OCI-LY1 (cell line): ENCODE data around the gene PTPRJ.

Experiments
- H2AFZ ChIP-seq: fragments of 200-600 bp; sonication (generic), shearing (Covaris generic); 2 replicates; pipeline ENCODE4 v1.6.0; 2014; ENCODE audit warnings: antibody characterized with exemption, mild to moderate bottlenecking, low read length
- H3F3A ChIP-seq: fragments of 200-600 bp; sonication (generic), shearing (Covaris generic); 2 replicates; pipeline ENCODE4 v1.6.0; 2014; ENCODE audit warnings: mild to moderate bottlenecking, antibody characterized with exemption, low read length, moderate library complexity; ENCODE audit not compliant: insufficient read depth
- H3K27ac ChIP-seq: fragments of 200-600 bp; sonication (generic); 2 replicates; pipeline ENCODE4 v1.5.1; 2014; ENCODE audit warnings: low read length, mixed run types, mild to moderate bottlenecking, low read depth; ENCODE audit not compliant: poor library complexity, severe bottlenecking
- H3K27me3 ChIP-seq: fragments of 200-600 bp; sonication (generic); 2 replicates; pipeline ENCODE4 v1.6.0; 2014; ENCODE audit warnings: antibody characterized with exemption, mild to moderate bottlenecking, low read length, moderate library complexity; ENCODE audit not compliant: insufficient read depth
- H3K36me3 ChIP-seq: fragments of 200-600 bp; sonication (generic); 2 replicates; pipeline ENCODE4 v1.6.1; 2014; ENCODE audit warnings: mild to moderate bottlenecking, antibody characterized with exemption, low read length, moderate library complexity, mixed read lengths; ENCODE audit not compliant: insufficient read depth
- H3K4me1 ChIP-seq: fragments of 200-600 bp; sonication (generic); 2 replicates; pipeline ENCODE4 v1.5.1; 2014; ENCODE audit warnings: mild to moderate bottlenecking, low read length, moderate library complexity; ENCODE audit not compliant: insufficient read depth, severe bottlenecking
- H3K4me2 ChIP-seq: fragments of 200-600 bp; sonication (generic), shearing (Covaris generic); 2 replicates; pipeline ENCODE4 v1.6.1; 2014; ENCODE audit warnings: low read length
- H3K4me3 ChIP-seq: fragments of 200-600 bp; sonication (generic); 2 replicates; pipeline ENCODE4 v1.5.1; 2014; ENCODE audit warnings: low read length, low read depth, mild to moderate bottlenecking, mixed read lengths; ENCODE audit not compliant: poor library complexity, severe bottlenecking
- H3K79me2 ChIP-seq: fragments of 200-600 bp; shearing (Covaris generic); 2 replicates; pipeline ENCODE4 v1.6.1; 2016; ENCODE audit warnings: mixed run types, low read length, mixed read lengths; ENCODE audit not compliant: insufficient read depth
- H3K9ac ChIP-seq: fragments of 200-600 bp; sonication (generic), shearing (Covaris generic); 2 replicates; pipeline ENCODE4 v1.6.1; 2014; ENCODE audit warnings: mild to moderate bottlenecking, low read length, mixed read lengths
- H3K9me2 ChIP-seq: fragments of 200-600 bp; sonication (generic), shearing (Covaris generic); 2 replicates; pipeline ENCODE4 v1.6.1; 2014; ENCODE audit warnings: low read depth, mild to moderate bottlenecking, low read length, mixed read lengths
- H3K9me3 ChIP-seq: fragments of 200-600 bp; shearing (Covaris generic); 2 replicates; pipeline ENCODE4 v1.6.1; 2014; ENCODE audit warnings: low read length, mixed read lengths
- H4K20me1 ChIP-seq: fragments of 200-600 bp; sonication (generic), shearing (Covaris generic); 2 replicates; pipeline ENCODE4 v1.6.0; 2016; ENCODE audit warnings: mild to moderate bottlenecking, low read length; ENCODE audit not compliant: insufficient read depth
- CTCF ChIP-seq: fragments of 200-600 bp; sonication (generic), shearing (Covaris generic); IDR thresholded peaks from 2 replicates; pipeline ENCODE4 v1.5.1; 2017; ENCODE audit warnings: mild to moderate bottlenecking, antibody characterized with exemption, low read length, moderate library complexity, mixed read lengths
- EZH2 ChIP-seq: fragments of 200-600 bp; sonication (generic), shearing (Covaris generic); IDR thresholded peaks from 2 replicates; pipeline ENCODE4 v1.8.0; 2017; ENCODE audit warnings: borderline replicate concordance, mixed run types, mild to moderate bottlenecking, antibody characterized with exemption, low read length, moderate library complexity, mixed read lengths

Gene PTPRJ

GRCh38 chr11:48142889-48143288 is 162.5 kb downstream of the PTPRJ start:
- Histone ChIP-seq H3K36me3 (peaks cover 95% of the 10 kb centered on the region), H3K27me3 (no peaks in the 10 kb centered on the region), H3K9me3 (no peaks in the 10 kb centered on the region), H3K4me1 (no peaks in the 10 kb centered on the region), H3K79me2 (no peaks in the 10 kb centered on the region), H3K27ac (no peak overlapping the region), H4K20me1 (no peaks in the 10 kb centered on the region), H3K4me3 (no peak overlapping the region), H3K9ac (no peak overlapping the region), H3K9me2 (no peaks in the 10 kb centered on the region), H3K4me2 (no peak overlapping the region), H3F3A (no peaks in the 10 kb centered on the region), H2AFZ (no peak overlapping the region)
- TF ChIP-seq EZH2: no peak
- no peak for TF ChIP-seq CTCF

- no peaks in the 10 kb centered on the region for H4K20me1 ChIP-seq
- no peak for TF ChIP-seq CTCF
- TF ChIP-seq EZH2: no peak
- no peak overlapping the region for H3K27ac ChIP-seq
- no peaks in the 10 kb centered on the region for H3F3A ChIP-seq
- H3K27me3 ChIP-seq: no peaks in the 10 kb centered on the region
- H2AFZ ChIP-seq: no peak overlapping the region
- H3K9me2 ChIP-seq: no peaks in the 10 kb centered on the region
- peaks cover 93% of the 10 kb centered on the region for H3K36me3 ChIP-seq
- H3K4me1 ChIP-seq: no peaks in the 10 kb centered on the region
- H3K4me3 ChIP-seq: no peak overlapping the region
- peaks cover 7% of the 10 kb centered on the region for H3K9me3 ChIP-seq
- no peak overlapping the region for H3K9ac ChIP-seq
- H3K4me2 ChIP-seq: no peak overlapping the region
- H3K79me2 ChIP-seq: no peaks in the 10 kb centered on the region
These were observed 168.4 kb downstream of the PTPRJ start for GRCh38 chr11:48148749-48149148.

DNA sequence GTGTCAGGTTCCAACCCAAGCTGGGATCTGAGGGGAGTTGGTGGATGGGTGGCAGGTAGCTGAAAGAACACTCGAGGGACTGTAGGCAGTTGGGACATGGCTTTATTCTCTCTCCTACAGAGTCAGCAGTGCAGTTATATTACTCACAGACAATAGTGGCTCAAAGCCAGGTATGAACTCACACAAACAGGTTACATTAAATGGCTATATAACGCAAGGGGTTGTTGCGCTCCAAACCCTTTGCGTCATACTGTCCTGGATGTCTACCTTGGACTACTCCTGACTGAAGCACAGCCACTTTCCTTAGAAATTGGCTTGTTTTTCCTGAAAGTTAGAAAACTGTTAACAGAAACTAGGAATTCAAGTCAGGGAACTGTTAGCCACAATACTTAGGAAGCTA is 169.9 kb downstream of the PTPRJ start:
- Histone ChIP-seq H3K4me1 (no peaks in the 10 kb centered on the region), H3K9me3 (peaks cover 11% of the 10 kb centered on the region), H3K9me2 (no peaks in the 10 kb centered on the region), H2AFZ (no peak overlapping the region), H3F3A (no peaks in the 10 kb centered on the region), H3K4me2 (no peak overlapping the region), H4K20me1 (no peaks in the 10 kb centered on the region), H3K36me3 (peaks cover 93% of the 10 kb centered on the region), H3K4me3 (no peak overlapping the region), H3K79me2 (no peaks in the 10 kb centered on the region), H3K27me3 (no peaks in the 10 kb centered on the region), H3K9ac (no peak overlapping the region), H3K27ac (no peak overlapping the region)
- TF ChIP-seq EZH2 (no peak), CTCF (no peak)
